Transverse colon (tissue), 3 donors: ENCODE measurements around the gene PAGE2B.

ENCODE experiments used
- CTCF ChIP-seq, 5 experiments: fragments of 200-600 bp in 3 of 5; fragments of 450-650 bp in 2 of 5; sonication (generic) in 3 of 5; IDR thresholded peaks; 1 replicate in 2 of 5; 2 replicates in 3 of 5; pipeline ENCODE4 v1.5.1; 2016 to 2017; ENCODE audit warnings: antibody characterized with exemption in 5 of 5, inconsistent platforms in 3 of 5, mild to moderate bottlenecking in 2 of 5, moderate library complexity in 1 of 5
- POLR2A ChIP-seq: fragments of 450-650 bp; IDR thresholded peaks from one replicate; pipeline ENCODE4 v1.6.1; 2016; ENCODE audit warnings: antibody characterized with exemption, mild to moderate bottlenecking, moderate library complexity

DNA sequence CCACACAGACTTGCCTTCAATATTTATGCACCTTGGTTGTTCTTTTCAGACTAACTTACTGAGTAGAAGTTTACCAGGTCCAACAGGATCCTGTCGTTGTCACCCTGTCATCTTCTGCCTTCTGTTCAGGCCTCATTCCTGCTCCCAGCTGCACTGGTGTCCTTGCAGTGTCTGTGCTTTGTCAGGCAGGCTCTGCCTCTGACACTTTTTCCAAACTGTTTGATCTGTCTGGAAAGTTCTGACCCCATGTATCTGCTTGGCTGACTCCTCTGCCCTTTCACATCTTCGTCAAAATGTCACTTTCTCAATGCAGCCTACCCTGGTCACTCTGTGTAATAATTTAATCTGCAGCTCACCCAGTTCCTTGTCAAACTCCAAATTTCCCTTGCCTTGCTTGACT, 23.9 kb downstream of the PAGE2B start:
- TF ChIP-seq POLR2A (no peak), CTCF (IDR thresholded peaks at IDR 0.05) (no peak)
